Adrenal gland (tissue), 5 donors: ENCODE results near the gene ATP13A2.

ENCODE experiments used
- POLR2A ChIP-seq, 2 donors: fragments of 450-650 bp; IDR thresholded peaks; one replicate each; pipeline ENCODE4 v1.6.1; 2017; ENCODE audit warnings: antibody characterized with exemption in 2 of 2, mild to moderate bottlenecking in 2 of 2, moderate library complexity in 1 of 2
- TF ChIP-seq, protein P1 (sequence below), 6 experiments: fragments of 450-650 bp in 4 of 6; fragments of 200-600 bp in 2 of 6; sonication (generic) in 1 of 6; IDR thresholded peaks; 1 replicate in 5 of 6; 2 replicates in 1 of 6; pipeline versions ENCODE4 v1.5.1 to v1.8.0; 2016 to 2021; ENCODE audit warnings: antibody characterized with exemption in 6 of 6, mild to moderate bottlenecking in 2 of 6, moderate library complexity in 1 of 6
- donor health status: DM: no; HTN: no; CAD: no.

DNA sequence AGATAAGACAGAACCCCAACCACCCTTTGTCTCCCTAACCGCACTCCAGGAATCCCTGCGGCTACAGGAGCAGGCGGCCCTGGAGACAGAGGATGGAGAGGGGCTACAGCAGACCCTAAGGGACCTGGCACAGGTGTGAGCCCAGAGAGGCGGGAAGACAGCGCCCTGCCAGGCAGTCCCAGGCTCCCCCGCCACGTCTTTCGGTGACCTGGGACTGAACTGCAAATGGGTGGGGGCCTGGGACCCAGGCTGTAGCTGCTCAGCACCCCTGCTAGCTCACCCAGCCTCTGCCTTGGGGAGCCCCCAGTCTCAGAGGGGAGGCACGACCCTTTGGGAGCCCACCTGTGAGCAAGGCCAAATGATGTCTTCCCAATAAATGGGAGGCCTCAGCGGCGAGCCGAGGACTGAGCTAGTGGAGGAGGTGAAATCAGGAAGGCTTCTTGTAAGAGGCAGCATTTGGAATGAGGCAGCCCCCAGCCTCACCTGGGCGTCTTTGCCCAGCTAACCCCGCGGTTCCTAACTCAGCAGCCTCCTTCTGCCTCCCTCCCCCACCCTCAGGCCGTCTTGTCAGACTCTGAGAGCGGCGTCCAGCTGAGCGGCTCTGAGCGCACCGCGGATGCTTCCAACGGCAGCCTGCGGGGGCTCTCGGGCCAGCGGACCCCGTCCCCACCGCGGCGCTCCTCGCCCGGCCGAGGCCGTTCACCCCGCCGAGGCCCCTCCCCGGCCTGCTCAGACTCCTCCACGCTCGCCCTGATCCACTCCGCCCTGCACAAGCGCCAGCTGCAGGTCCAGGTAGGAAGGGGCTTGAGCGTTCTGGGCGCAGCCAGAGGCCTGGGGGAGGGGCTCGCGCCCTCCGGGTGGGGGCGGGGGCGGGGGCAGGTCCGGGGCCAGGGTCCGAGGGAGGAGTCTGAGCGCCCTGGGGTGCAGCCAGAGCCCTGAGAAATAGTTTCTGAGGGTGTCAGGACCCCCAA lies 73.1 kb downstream of the ATP13A2 start:
- TF ChIP-seq, protein P1, sequence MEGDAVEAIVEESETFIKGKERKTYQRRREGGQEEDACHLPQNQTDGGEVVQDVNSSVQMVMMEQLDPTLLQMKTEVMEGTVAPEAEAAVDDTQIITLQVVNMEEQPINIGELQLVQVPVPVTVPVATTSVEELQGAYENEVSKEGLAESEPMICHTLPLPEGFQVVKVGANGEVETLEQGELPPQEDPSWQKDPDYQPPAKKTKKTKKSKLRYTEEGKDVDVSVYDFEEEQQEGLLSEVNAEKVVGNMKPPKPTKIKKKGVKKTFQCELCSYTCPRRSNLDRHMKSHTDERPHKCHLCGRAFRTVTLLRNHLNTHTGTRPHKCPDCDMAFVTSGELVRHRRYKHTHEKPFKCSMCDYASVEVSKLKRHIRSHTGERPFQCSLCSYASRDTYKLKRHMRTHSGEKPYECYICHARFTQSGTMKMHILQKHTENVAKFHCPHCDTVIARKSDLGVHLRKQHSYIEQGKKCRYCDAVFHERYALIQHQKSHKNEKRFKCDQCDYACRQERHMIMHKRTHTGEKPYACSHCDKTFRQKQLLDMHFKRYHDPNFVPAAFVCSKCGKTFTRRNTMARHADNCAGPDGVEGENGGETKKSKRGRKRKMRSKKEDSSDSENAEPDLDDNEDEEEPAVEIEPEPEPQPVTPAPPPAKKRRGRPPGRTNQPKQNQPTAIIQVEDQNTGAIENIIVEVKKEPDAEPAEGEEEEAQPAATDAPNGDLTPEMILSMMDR (IDR thresholded peaks at IDR 0.05) = no peak
- TF ChIP-seq POLR2A (IDR thresholded peaks at IDR 0.05) = no peak
